H9 (cell line): ENCODE data around the gene SYCN. TPM values are rescaled to one million over a fixed set of nuclear protein-coding genes. Genes with fewer than 3 reads are reported as not detected.
A peak's percentile ranks its signal among the peaks of the same experiment; 100 is the strongest.

Source experiments
- DNase-seq: peaks from one replicate; pipeline ENCODE4 v3.0.0-alpha.2; 2017
- H2AFZ ChIP-seq: one replicate; pipeline ENCODE4 v1.6.1; 2013; ENCODE audit warnings: mild to moderate bottlenecking, low read length, control low read depth, moderate library complexity
- H2AK5ac ChIP-seq: 2 replicates; pipeline ENCODE4 v1.6.1; 2013; ENCODE audit warnings: low read length, control low read depth, mixed read lengths; ENCODE audit not compliant: insufficient read length
- H2BK120ac ChIP-seq: one replicate; pipeline ENCODE4 v1.6.1; 2013; ENCODE audit warnings: low read depth, mild to moderate bottlenecking, low read length, control low read depth, inconsistent platforms; ENCODE audit not compliant: poor library complexity, severe bottlenecking
- H2BK12ac ChIP-seq: 2 replicates; pipeline ENCODE4 v1.6.1; 2013; ENCODE audit warnings: low read length, control low read depth, mixed read lengths, low read depth; ENCODE audit not compliant: insufficient read length
- H2BK15ac ChIP-seq: 2 replicates; pipeline ENCODE4 v1.6.1; 2013; ENCODE audit warnings: low read depth, low read length, control low read depth
- H2BK20ac ChIP-seq: one replicate; pipeline ENCODE4 v1.6.1; 2013; ENCODE audit warnings: low read depth, mild to moderate bottlenecking, low read length, control low read depth, inconsistent platforms; ENCODE audit not compliant: poor library complexity, severe bottlenecking
- H2BK5ac ChIP-seq: 2 replicates; pipeline ENCODE4 v1.6.1; 2013; ENCODE audit warnings: low read length, control low read depth, mixed read lengths; ENCODE audit not compliant: insufficient read length
- H3K14ac ChIP-seq: 2 replicates; pipeline ENCODE4 v1.6.1; 2013; ENCODE audit warnings: low read length, control low read depth; ENCODE audit not compliant: insufficient read depth
- H3K18ac ChIP-seq: 2 replicates; pipeline ENCODE4 v1.6.1; 2013; ENCODE audit warnings: low read depth, mild to moderate bottlenecking, mixed read lengths, low read length, control low read depth; ENCODE audit not compliant: insufficient read length
- H3K23ac ChIP-seq: 2 replicates; pipeline ENCODE4 v1.6.1; 2013; ENCODE audit warnings: low read length, control low read depth, mixed read lengths, low read depth; ENCODE audit not compliant: insufficient read length
- H3K23me2 ChIP-seq: 2 replicates; pipeline ENCODE4 v1.6.1; 2013; ENCODE audit warnings: low read depth, mild to moderate bottlenecking, mixed read lengths, low read length, control low read depth; ENCODE audit not compliant: insufficient read length, poor library complexity, severe bottlenecking
- H3K27ac ChIP-seq: 2 replicates; pipeline ENCODE4 v1.5.1; 2013; ENCODE audit warnings: low read length, control low read depth, mixed read lengths, low read depth; ENCODE audit not compliant: insufficient read length
- H3K27me3 ChIP-seq: 2 replicates; pipeline ENCODE4 v1.6.1; 2013; ENCODE audit warnings: low read length, control low read depth, inconsistent platforms; ENCODE audit not compliant: insufficient read depth
- H3K4ac ChIP-seq: 2 replicates; pipeline ENCODE4 v1.6.1; 2013; ENCODE audit warnings: low read depth, mild to moderate bottlenecking, control low read depth, inconsistent platforms, low read length, moderate library complexity
- H3K4me1 ChIP-seq: 2 replicates; pipeline ENCODE4 v1.6.1; 2013; ENCODE audit warnings: low read length, control low read depth, inconsistent platforms; ENCODE audit not compliant: insufficient read depth
- H3K4me2 ChIP-seq: 2 replicates; pipeline ENCODE4 v1.6.1; 2013; ENCODE audit warnings: low read length, control low read depth, mixed read lengths; ENCODE audit not compliant: insufficient read length, insufficient read depth
- H3K56ac ChIP-seq: 2 replicates; pipeline ENCODE4 v1.6.1; 2013; ENCODE audit warnings: low read depth, mild to moderate bottlenecking, mixed read lengths, low read length, control low read depth; ENCODE audit not compliant: insufficient read length
- H3K79me1 ChIP-seq: 2 replicates; pipeline ENCODE4 v1.6.1; 2013; ENCODE audit warnings: low read depth, mild to moderate bottlenecking, moderate library complexity, low read length, control low read depth, inconsistent platforms; ENCODE audit not compliant: insufficient read depth, poor library complexity, severe bottlenecking
- H3K79me2 ChIP-seq: 2 replicates; pipeline ENCODE4 v1.6.1; 2013; ENCODE audit warnings: low read length, control low read depth, inconsistent platforms; ENCODE audit not compliant: insufficient read depth
- H3K9ac ChIP-seq: 2 replicates; pipeline ENCODE4 v1.6.1; 2013; ENCODE audit warnings: low read length, control low read depth, mixed read lengths; ENCODE audit not compliant: insufficient read length; ENCODE audit errors: extremely low read depth
- H3K9me3 ChIP-seq: one replicate; pipeline ENCODE4 v1.6.1; 2013; ENCODE audit warnings: low read depth, low read length, inconsistent platforms; ENCODE audit not compliant: control insufficient read depth
- H3T11ph ChIP-seq: one replicate; pipeline ENCODE4 v1.6.1; 2013; ENCODE audit warnings: mild to moderate bottlenecking, low read length, control low read depth, inconsistent platforms
- H4K20me1 ChIP-seq: one replicate; pipeline ENCODE4 v1.6.1; 2013; ENCODE audit not compliant: control insufficient read depth, insufficient read length, insufficient read depth
- H4K5ac ChIP-seq: 2 replicates; pipeline ENCODE4 v1.6.1; 2013; ENCODE audit warnings: low read depth, mild to moderate bottlenecking, mixed read lengths, low read length, control low read depth; ENCODE audit not compliant: insufficient read length
- H4K8ac ChIP-seq: replicated peaks from 2 replicates; pipeline ENCODE4 v1.6.1; 2013; ENCODE audit warnings: low read length, control low read depth, mixed read lengths, low read depth; ENCODE audit not compliant: insufficient read length
- H4K91ac ChIP-seq: 2 replicates; pipeline ENCODE4 v1.6.1; 2013; ENCODE audit warnings: low read depth, mild to moderate bottlenecking, moderate library complexity, mixed read lengths, low read length, control low read depth; ENCODE audit not compliant: insufficient read length
- H3K27ac Mint-ChIP-seq, 3 experiments: 2 replicates in 2 of 3; 3 replicates in 1 of 3; pipeline ENCODE4 v1.8.0; 2020 to 2021; ENCODE audit warnings: mixed read lengths in 3 of 3, mild to moderate bottlenecking in 1 of 3, moderate library complexity in 1 of 3
- H3K27me3 Mint-ChIP-seq: 2 replicates; pipeline ENCODE4 v1.8.0; 2021; ENCODE audit warnings: low read depth, mild to moderate bottlenecking, moderate library complexity, mixed read lengths
- H3K36me3 Mint-ChIP-seq, 3 experiments: 2 replicates in 2 of 3; 3 replicates in 1 of 3; pipeline ENCODE4 v1.8.0; 2020 to 2021; ENCODE audit warnings: low read depth in 3 of 3, mixed read lengths in 3 of 3; ENCODE audit not compliant: insufficient read depth in 1 of 3
- H3K4me1 Mint-ChIP-seq, 2 experiments: 2 replicates each; pipeline ENCODE4 v1.8.0; 2020; ENCODE audit warnings: mixed read lengths in 2 of 2
- H3K4me3 Mint-ChIP-seq, 2 experiments: 2 replicates in 1 of 2; 3 replicates in 1 of 2; pipeline ENCODE4 v1.8.0; 2020 to 2021; ENCODE audit warnings: mild to moderate bottlenecking in 2 of 2, mixed read lengths in 2 of 2, moderate library complexity in 1 of 2
- H3K9me3 Mint-ChIP-seq, 2 experiments: 2 replicates in 1 of 2; 3 replicates in 1 of 2; pipeline ENCODE4 v1.8.0; 2020; ENCODE audit warnings: mild to moderate bottlenecking in 2 of 2, mixed read lengths in 2 of 2, moderate library complexity in 1 of 2
- CTCF ChIP-seq: fragments of 200-600 bp; sonication (generic); conservative IDR thresholded peaks from 3 replicates; pipeline ENCODE4 v1.8.0; 2021; ENCODE audit warnings: antibody characterized with exemption, mild to moderate bottlenecking
- WGBS: extraction: QIAGEN DNeasy Blood & Tissue Kit; methylation state at CpG from one replicate; pipeline ENCODE4 v1.1.7; 2013; ENCODE audit warnings: missing lambda C conversion rate, low lambda C conversion rate, mixed read lengths; ENCODE audit not compliant: insufficient read length; ENCODE audit errors: extremely low coverage; 5-methylcytosine and 5-hydroxymethylcytosine counted together
- total RNA-seq: library from RNA; stranded (reverse); gene quantifications from 2 replicates; pipeline ENCODE4 v1.2.1, GENCODE V29; 2021

SYCN gene
- total RNA-seq, 1 experiment from 2014 or later: not detected

DNA sequence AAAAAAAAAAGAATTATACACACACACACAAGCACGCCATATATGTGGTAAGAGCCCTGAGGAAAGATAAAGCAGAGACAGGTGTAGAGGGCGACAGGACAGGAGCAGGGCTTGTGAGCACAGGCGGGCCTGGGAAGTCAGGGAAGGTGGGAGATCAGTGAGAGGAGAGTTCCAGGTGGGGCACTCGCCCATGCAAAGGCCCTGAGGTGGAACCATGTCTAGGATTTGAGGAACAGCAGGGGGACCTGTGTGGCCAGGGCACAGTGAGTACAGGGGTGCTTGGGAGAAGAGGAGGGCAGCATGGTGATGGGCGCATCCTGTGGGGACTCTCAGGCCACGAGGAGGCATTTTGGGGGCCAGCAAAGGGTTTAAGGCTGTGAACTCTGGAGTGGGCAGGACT is 39.8 kb downstream of the SYCN start:
- Histone ChIP-seq H4K20me1 (no peaks in the 10 kb centered on the region), H3K56ac (no peak overlapping the region), H3K9me3 (no peaks in the 10 kb centered on the region), H3K23ac (no peak overlapping the region), H2BK12ac (no peak overlapping the region), H3K27me3 (no peaks in the 10 kb centered on the region), H3K14ac (no peak overlapping the region), H3K18ac (no peak overlapping the region), H3K9ac (no peak overlapping the region), H4K8ac (no peak overlapping the region), H3K4ac (no peak overlapping the region), H2BK5ac (no peak overlapping the region), H4K5ac (no peak overlapping the region), H3T11ph (no peak overlapping the region), H3K79me1 (no peaks in the 10 kb centered on the region), H3K4me2 (no peak overlapping the region), H3K79me2 (no peaks in the 10 kb centered on the region; the same call in 1 of the 2 replicates), H2AFZ (no peak overlapping the region), H2BK20ac (no peak overlapping the region), H3K27ac (no peak overlapping the region), H4K91ac (no peak overlapping the region), H2BK15ac (no peak overlapping the region), H2AK5ac (no peak overlapping the region), H3K4me1 (no peaks in the 10 kb centered on the region; the same call in 1 of the 2 replicates), H3K23me2 (peaks cover 3% of the 10 kb centered on the region), H2BK120ac (no peak overlapping the region)
- Mint-ChIP-seq H3K4me1 (peaks cover 22 to 34% of the 10 kb centered on the region in 2 experiments), H3K27me3 (no peaks in the 10 kb centered on the region), H3K9me3 (no peaks in the 10 kb centered on the region), H3K27ac (peak overlapping the region; percentile 71 to 89 (median 80); a peak in 4 of 7 replicates), H3K36me3 (peaks cover 2 to 11% (median 7%) of the 10 kb centered on the region in 3 experiments; a peak in 4 of 7 replicates), H3K4me3 (no peak overlapping the region)
- DNase-seq: no peak
- no peak for TF ChIP-seq CTCF
- WGBS: no CpG with 5 or more reads among the region's 6 CpGs
